Testis (tissue), 3 donors: ENCODE data around the gene NR6A1. TPM values are rescaled to one million over a fixed set of nuclear protein-coding genes. Genes with fewer than 3 reads are reported as not detected.
A peak's percentile ranks its signal among the peaks of the same experiment; 100 is the strongest.

Source experiments
- DNase-seq: peaks from one replicate; pipeline ENCODE4 v3.0.0-alpha.2; 2019
- H3K27ac ChIP-seq, 2 donors: fragments of 200-600 bp; sonication (generic); one replicate each; pipeline ENCODE4 v1.5.1; 2019
- H3K27me3 ChIP-seq: fragments of 200-600 bp; sonication (generic); one replicate; pipeline ENCODE4 v1.5.1; 2019
- H3K36me3 ChIP-seq: fragments of 200-600 bp; sonication (generic); one replicate; pipeline ENCODE4 v1.5.1; 2017; ENCODE audit warnings: low read depth; ENCODE audit errors: missing control alignments
- H3K4me1 ChIP-seq: fragments of 200-600 bp; sonication (generic); one replicate; pipeline ENCODE4 v1.5.1; 2019
- H3K4me3 ChIP-seq, 2 donors: fragments of 200-600 bp; sonication (generic); one replicate each; pipeline ENCODE4 v1.5.1; 2017 to 2019
- H3K9me3 ChIP-seq: fragments of 200-600 bp; sonication (generic); one replicate; pipeline ENCODE4 v1.5.1; 2017
- POLR2A ChIP-seq: fragments of 450-650 bp; IDR thresholded peaks from one replicate; pipeline ENCODE4 v1.6.1; 2017; ENCODE audit warnings: antibody characterized with exemption, mild to moderate bottlenecking, moderate library complexity
- WGBS, 2 donors: methylation state at CpG; one replicate each; pipeline ENCODE4 v1.1.5; 2018; 5-methylcytosine and 5-hydroxymethylcytosine counted together
- intact Hi-C: fragments of 100-400 bp; cut with DNase I; formaldehyde crosslinking; loops from one replicate; pipeline ENCODE4 v1.15.1; 2023; ENCODE audit warnings: low total_unique reads
- polyA plus RNA-seq: library from polyadenylated mRNA; stranded (reverse); fragments of 350-450 nt; fragmentation: Illumina TruSeq; extraction: RNeasy Lipid Tissue Mini Kit (QIAGEN cat#74804); gene quantifications from one replicate; pipeline ENCODE4 v1.2.3, GENCODE V29; 2014; ENCODE audit warnings: low read depth, low replicate concordance; ENCODE audit not compliant: insufficient read depth
- total RNA-seq, 2 donors: library from RNA; depleted of rRNA; stranded (reverse); fragments of >200 nt; gene quantifications; one replicate each; pipeline ENCODE4 v1.2.3, GENCODE V29; 2016
- TF ChIP-seq, protein P1 (sequence below), 3 experiments: fragments of 450-650 bp in 2 of 3; fragments of 200-600 bp in 1 of 3; sonication (generic) in 1 of 3; IDR thresholded peaks; one replicate each; pipeline ENCODE4 v1.5.1; 2016 to 2019; ENCODE audit warnings: antibody characterized with exemption in 3 of 3, mild to moderate bottlenecking in 2 of 3, moderate library complexity in 1 of 3

NR6A1 gene
- total and polyA plus RNA-seq, 3 donors from 2014 or later = 54.6 to 100 (median 92.1) TPM

DNA sequence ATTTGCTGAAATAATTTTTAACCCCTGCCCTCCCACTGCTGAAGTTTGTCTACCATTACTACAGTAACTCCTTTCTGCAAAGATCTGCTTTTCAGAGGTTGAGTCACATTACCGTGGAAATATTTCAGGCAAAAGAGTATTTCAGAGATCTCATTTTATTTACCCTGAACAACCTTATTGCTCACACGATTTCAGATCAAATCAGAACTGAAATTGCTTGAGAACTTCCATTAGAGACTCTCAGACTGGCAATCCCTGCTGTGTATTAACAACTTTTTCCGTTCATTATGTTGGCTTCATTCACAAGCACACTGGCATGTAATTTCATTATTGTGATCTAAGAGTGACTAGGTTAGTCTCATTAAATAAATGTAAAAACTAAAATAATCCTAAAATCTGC lies 16.1 kb downstream of the NR6A1 start:
- TF ChIP-seq POLR2A = no peak
- TF ChIP-seq, protein P1, sequence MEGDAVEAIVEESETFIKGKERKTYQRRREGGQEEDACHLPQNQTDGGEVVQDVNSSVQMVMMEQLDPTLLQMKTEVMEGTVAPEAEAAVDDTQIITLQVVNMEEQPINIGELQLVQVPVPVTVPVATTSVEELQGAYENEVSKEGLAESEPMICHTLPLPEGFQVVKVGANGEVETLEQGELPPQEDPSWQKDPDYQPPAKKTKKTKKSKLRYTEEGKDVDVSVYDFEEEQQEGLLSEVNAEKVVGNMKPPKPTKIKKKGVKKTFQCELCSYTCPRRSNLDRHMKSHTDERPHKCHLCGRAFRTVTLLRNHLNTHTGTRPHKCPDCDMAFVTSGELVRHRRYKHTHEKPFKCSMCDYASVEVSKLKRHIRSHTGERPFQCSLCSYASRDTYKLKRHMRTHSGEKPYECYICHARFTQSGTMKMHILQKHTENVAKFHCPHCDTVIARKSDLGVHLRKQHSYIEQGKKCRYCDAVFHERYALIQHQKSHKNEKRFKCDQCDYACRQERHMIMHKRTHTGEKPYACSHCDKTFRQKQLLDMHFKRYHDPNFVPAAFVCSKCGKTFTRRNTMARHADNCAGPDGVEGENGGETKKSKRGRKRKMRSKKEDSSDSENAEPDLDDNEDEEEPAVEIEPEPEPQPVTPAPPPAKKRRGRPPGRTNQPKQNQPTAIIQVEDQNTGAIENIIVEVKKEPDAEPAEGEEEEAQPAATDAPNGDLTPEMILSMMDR (IDR thresholded peaks at IDR 0.05) = no peak
- peaks cover 11% of the 10 kb centered on the region for H3K4me1 ChIP-seq
- intact Hi-C loops = no loop called here
- H3K4me3 ChIP-seq = no peak overlapping the region
- H3K9me3 ChIP-seq = no peaks in the 10 kb centered on the region
- H3K27me3 ChIP-seq = no peaks in the 10 kb centered on the region
- no peaks in the 10 kb centered on the region for H3K36me3 ChIP-seq
- DNase-seq = no peak
- 56 to 67% methylated on average over 3 of the region's 3 CpGs for WGBS, 2 donors
- H3K27ac ChIP-seq = peak overlapping the region in 1 of 2 donors; percentile 6

DNA sequence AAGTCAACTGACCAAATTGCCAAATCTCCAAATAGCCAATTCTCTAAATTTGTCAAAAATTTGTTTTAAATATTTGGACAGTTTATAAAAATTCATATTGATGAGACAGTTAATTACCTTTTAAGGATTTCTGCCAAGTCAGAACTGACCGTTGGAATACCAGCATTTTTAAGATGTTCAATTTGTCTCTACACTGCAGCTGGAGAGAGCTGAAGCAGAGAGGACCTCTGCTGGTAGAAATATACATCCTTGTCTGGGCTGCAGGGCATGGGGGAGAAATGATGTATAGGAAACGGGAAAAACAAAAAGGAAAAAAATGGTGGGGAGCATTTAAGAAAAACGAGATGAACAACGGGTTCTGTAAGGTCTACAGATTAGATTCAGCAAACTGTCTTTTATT lies 16.8 kb downstream of the NR6A1 start:
- no peaks in the 10 kb centered on the region for H3K36me3 ChIP-seq
- H3K27me3 ChIP-seq = no peaks in the 10 kb centered on the region
- no peaks in the 10 kb centered on the region for H3K9me3 ChIP-seq
- peaks cover 7% of the 10 kb centered on the region for H3K4me1 ChIP-seq
- peak overlapping the region in 1 of 2 donors; percentile 9 for H3K27ac ChIP-seq
- intact Hi-C loops = no loop called here
- H3K4me3 ChIP-seq = no peak overlapping the region
- 48 to 51% methylated on average over 4 of the region's 4 CpGs for WGBS, 2 donors
- TF ChIP-seq POLR2A = no peak
- TF ChIP-seq, protein P1 (IDR thresholded peaks at IDR 0.05) = peak in 2 of 3 experiments; percentile 20 to 23
- DNase-seq = no peak

DNA sequence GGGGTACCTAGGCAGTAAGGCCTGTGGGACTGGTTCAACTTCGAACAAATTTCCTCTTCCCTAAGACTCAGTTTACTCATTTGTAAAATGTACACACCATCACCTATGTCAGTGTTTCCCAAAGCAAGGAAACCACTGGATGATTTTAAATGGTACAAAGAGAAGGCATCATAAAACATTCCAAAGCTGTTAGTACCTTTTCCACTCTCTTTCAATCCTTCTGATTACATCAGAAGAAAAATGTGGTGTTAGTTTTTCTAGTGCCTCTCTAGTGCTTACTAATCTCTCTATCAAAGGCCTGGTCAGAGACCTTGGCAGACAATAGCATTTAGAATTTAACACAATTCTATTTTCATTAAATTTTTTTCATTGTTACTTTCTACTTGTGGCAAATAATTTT lies 18.1 kb downstream of the NR6A1 start:
- WGBS, 2 donors = 84 to 91% methylated on average over 1 of the region's 1 CpG
- TF ChIP-seq, protein P1 (IDR thresholded peaks at IDR 0.05) = no peak
- no peak for TF ChIP-seq POLR2A
- no peak for DNase-seq
- no peaks in the 10 kb centered on the region for H3K27me3 ChIP-seq
- no peak overlapping the region for H3K4me3 ChIP-seq
- H3K27ac ChIP-seq = no peak overlapping the region
- intact Hi-C loops = no loop called here
- H3K9me3 ChIP-seq = no peaks in the 10 kb centered on the region
- no peaks in the 10 kb centered on the region for H3K36me3 ChIP-seq
- H3K4me1 ChIP-seq = no peaks in the 10 kb centered on the region

DNA sequence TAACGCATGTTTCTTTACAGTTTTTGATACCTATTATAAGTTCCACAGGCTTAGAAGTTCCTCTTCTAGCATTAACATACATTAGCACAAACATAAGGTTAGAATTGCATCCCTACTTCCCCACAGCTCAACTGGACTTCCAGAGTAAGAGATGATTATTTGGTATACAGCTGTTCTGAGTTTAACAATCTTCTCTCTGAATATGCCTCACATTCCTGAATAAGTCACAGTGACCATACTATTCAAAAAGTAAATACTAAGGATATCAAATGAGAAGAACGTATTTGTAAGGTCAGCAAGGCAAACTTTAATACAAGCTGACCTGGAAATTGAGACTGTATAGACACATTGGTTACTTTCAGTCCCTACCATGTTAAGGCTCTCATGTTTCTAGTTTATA lies 21.3 kb downstream of the NR6A1 start:
- Histone ChIP-seq H3K27ac (no peak overlapping the region), H3K36me3 (no peaks in the 10 kb centered on the region), H3K9me3 (no peaks in the 10 kb centered on the region), H3K4me3 (no peak overlapping the region), H3K27me3 (no peaks in the 10 kb centered on the region), H3K4me1 (no peaks in the 10 kb centered on the region)
- WGBS, 2 donors = 72% methylated on average over 2 of the region's 2 CpGs
- TF ChIP-seq, protein P1 (IDR thresholded peaks at IDR 0.05) = no peak
- intact Hi-C loops = no loop called here
- DNase-seq = no peak

DNA sequence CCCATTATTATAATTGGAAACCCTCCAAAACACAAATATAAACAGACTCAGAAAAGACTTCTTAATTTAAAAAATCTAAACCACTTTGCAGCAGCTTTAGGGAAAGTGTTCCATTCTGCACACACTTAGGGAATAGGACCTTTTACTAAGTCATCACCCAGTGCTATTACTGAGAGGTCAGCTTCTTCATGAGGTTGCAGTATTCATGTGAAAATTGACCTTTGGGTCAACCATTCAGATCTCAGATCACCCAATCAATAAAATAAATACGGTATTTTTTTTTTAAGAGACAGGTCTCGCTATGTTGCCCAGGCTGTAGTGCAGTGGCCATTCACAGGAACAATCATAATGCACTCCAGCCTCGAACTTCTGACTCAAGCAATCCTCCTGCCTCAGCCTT lies 21.8 kb downstream of the NR6A1 start:
- Histone ChIP-seq H3K4me1 (no peaks in the 10 kb centered on the region), H3K36me3 (no peaks in the 10 kb centered on the region), H3K9me3 (no peaks in the 10 kb centered on the region), H3K27ac (no peak overlapping the region), H3K27me3 (no peaks in the 10 kb centered on the region), H3K4me3 (no peak overlapping the region)
- WGBS, 2 donors = 90 to 91% methylated on average over 3 of the region's 3 CpGs
- no peak for TF ChIP-seq POLR2A
- TF ChIP-seq, protein P1 (IDR thresholded peaks at IDR 0.05) = no peak
- intact Hi-C loops = no loop called here
- DNase-seq = no peak
